Activated T-helper 2 cell treated with anti-CD3 and anti-CD28 coated beads, Interferon-gamma antibody, Interleukin-2, Interleukin-4, amounts not matched to agents 10 μg/mL and 5 μg/mL and 100 μg/mL, durations not matched to agents 14 hours and 24 hours and 36 hours (primary cell): ENCODE measurements around the gene PLXDC2. TPM values are rescaled to one million over a fixed set of nuclear protein-coding genes. Genes with fewer than 3 reads are reported as not detected.
"Not testable (repeated sequence)": the region's sequence is repeated elsewhere in the genome, so short reads cannot be mapped to it uniquely, and the experiment has no call there.

Experiments
- DNase-seq: peaks from one replicate; pipeline ENCODE4 v3.0.0; 2021; ENCODE audit warnings: low spot score
- H3K27ac Mint-ChIP-seq: one replicate; pipeline ENCODE4 v1.8.0; 2021; ENCODE audit warnings: mixed read lengths
- H3K27me3 Mint-ChIP-seq: one replicate; pipeline ENCODE4 v1.8.0; 2021; ENCODE audit warnings: low read depth, mixed read lengths
- H3K36me3 Mint-ChIP-seq: one replicate; pipeline ENCODE4 v1.8.0; 2021; ENCODE audit warnings: low read depth, mixed read lengths
- H3K4me1 Mint-ChIP-seq: one replicate; pipeline ENCODE4 v1.8.0; 2021; ENCODE audit warnings: low read depth, mixed read lengths
- H3K4me3 Mint-ChIP-seq: one replicate; pipeline ENCODE4 v1.8.0; 2021; ENCODE audit warnings: low read depth, mild to moderate bottlenecking, moderate library complexity, mixed read lengths
- H3K9me3 Mint-ChIP-seq: one replicate; pipeline ENCODE4 v1.8.0; 2021; ENCODE audit warnings: mixed read lengths
- intact Hi-C: fragments of 100-400 bp; cut with micrococcal nuclease; formaldehyde crosslinking; loops from one replicate; pipeline ENCODE4 v1.15.1; 2023
- total RNA-seq: library from RNA; stranded (reverse); gene quantifications from 2 replicates; pipeline ENCODE4 v1.2.3, GENCODE V29; 2022

The PLXDC2 gene
- total RNA-seq, 1 donor from 2014 or later: not detected

DNA sequence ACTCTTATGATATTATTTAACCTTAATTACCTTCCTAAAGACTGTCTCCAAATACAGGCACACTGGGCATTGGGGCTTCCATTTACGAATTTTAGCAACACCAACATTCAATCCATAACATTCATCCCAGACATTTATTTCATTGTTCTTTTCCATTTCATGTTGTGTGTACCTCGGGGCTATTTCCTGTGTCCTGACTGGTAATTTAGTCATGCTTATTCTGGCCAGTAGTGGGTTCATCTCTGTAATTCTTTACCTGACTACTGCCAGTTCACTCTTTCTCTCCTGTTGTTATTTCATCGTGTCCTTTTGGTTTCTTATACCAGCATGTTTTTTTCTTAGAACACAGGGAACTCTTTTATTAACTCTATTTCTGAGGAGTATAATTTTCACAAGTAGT, 225.7 kb downstream of the PLXDC2 start:
- no peak for DNase-seq
- no peaks in the 10 kb centered on the region for H3K4me1 Mint-ChIP-seq
- H3K4me3 Mint-ChIP-seq: no peak overlapping the region
- H3K36me3 Mint-ChIP-seq: no peaks in the 10 kb centered on the region
- no peaks in the 10 kb centered on the region for H3K27me3 Mint-ChIP-seq
- intact Hi-C loops: no loop called here
- peaks cover 12% of the 10 kb centered on the region for H3K9me3 Mint-ChIP-seq
- H3K27ac Mint-ChIP-seq: no peak overlapping the region

GRCh38 chr10:20045100-20045499, 228.9 kb downstream of the PLXDC2 start:
- DNase-seq, intact Hi-C loops, H3K27me3 Mint-ChIP-seq, H3K27ac Mint-ChIP-seq, H3K4me3 Mint-ChIP-seq, H3K4me1 Mint-ChIP-seq, H3K36me3 Mint-ChIP-seq: not testable (repeated sequence)
- peaks cover 28% of the 10 kb centered on the region for H3K9me3 Mint-ChIP-seq

GRCh38 chr10:20048161-20048560, 231.9 kb downstream of the PLXDC2 start:
- Mint-ChIP-seq H3K27ac (no peak overlapping the region), H3K36me3 (no peaks in the 10 kb centered on the region)
- DNase-seq: no peak

GRCh38 chr10:20058135-20058534, 241.9 kb downstream of the PLXDC2 start:
- H3K27ac Mint-ChIP-seq: no peak overlapping the region
- H3K27me3 Mint-ChIP-seq: no peaks in the 10 kb centered on the region
- intact Hi-C loops: no loop called here
- H3K9me3 Mint-ChIP-seq: peaks cover 11% of the 10 kb centered on the region
- DNase-seq: no peak
- H3K4me3 Mint-ChIP-seq: no peak overlapping the region
- H3K36me3 Mint-ChIP-seq: no peaks in the 10 kb centered on the region
- H3K4me1 Mint-ChIP-seq: no peaks in the 10 kb centered on the region

More at GRCh38 chr10:20048161-20048560, 231.9 kb downstream of the PLXDC2 start:
- intact Hi-C loops: no loop called here
- no peaks in the 10 kb centered on the region for H3K27me3 Mint-ChIP-seq
- H3K4me1 Mint-ChIP-seq: no peaks in the 10 kb centered on the region
- peaks cover 23% of the 10 kb centered on the region for H3K9me3 Mint-ChIP-seq
- H3K4me3 Mint-ChIP-seq: no peak overlapping the region

DNA sequence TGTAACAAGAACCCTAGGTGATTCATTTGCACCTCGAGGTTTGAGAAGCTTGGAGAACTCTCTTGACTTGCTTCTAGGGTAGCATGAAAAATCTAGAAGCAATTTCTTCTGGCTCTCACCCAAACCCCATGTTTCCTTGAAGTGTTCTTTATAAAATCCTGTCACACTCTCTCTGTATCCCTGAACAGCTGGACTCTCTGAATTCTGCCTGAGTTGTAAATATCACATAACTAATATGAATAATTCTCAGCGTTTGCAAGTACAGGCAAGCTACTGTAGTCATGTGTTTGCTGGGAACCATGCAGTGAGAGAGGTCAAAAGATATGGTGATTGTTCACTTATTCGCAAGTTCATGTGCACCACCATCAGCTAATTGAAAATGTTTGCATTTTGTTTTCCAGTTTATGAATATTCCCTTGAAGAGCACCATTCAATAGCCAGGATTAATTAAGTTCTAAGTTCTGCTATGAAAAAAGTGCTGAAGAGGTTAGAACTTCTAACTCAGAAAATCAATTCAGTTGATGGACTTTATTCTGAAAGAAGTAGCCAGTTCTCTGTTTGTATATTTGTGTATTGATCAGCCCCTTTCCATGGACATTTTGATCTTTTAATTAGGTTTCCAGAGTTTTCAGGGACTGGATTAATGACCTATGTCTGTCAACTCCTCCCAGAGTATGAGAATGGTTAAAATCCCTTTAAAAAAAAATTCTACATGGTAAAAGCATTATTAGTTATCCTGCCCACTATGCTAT, 243.0 kb downstream of the PLXDC2 start:
- H3K27me3 Mint-ChIP-seq: no peaks in the 10 kb centered on the region
- no peak for DNase-seq
- intact Hi-C loops: no loop called here
- no peak overlapping the region for H3K27ac Mint-ChIP-seq
- H3K36me3 Mint-ChIP-seq: no peaks in the 10 kb centered on the region
- H3K4me1 Mint-ChIP-seq: no peaks in the 10 kb centered on the region
- H3K4me3 Mint-ChIP-seq: no peak overlapping the region
- H3K9me3 Mint-ChIP-seq: peaks cover 11% of the 10 kb centered on the region

GRCh38 chr10:20065814-20066213, 249.6 kb downstream of the PLXDC2 start:
- Mint-ChIP-seq H3K9me3 (peaks cover 34% of the 10 kb centered on the region), H3K36me3 (no peaks in the 10 kb centered on the region), H3K4me3 (no peak overlapping the region), H3K4me1 (no peaks in the 10 kb centered on the region), H3K27ac (no peak overlapping the region), H3K27me3 (no peaks in the 10 kb centered on the region)
- intact Hi-C loops: no loop called here
- no peak for DNase-seq

- intact Hi-C loops: no loop called here
- Mint-ChIP-seq H3K9me3 (peaks cover 40% of the 10 kb centered on the region), H3K27me3 (no peaks in the 10 kb centered on the region), H3K36me3 (no peaks in the 10 kb centered on the region), H3K27ac (no peak overlapping the region), H3K4me1 (no peaks in the 10 kb centered on the region), H3K4me3 (no peak overlapping the region)
- no peak for DNase-seq
These were observed 256.9 kb downstream of the PLXDC2 start for GRCh38 chr10:20073167-20073566.

GRCh38 chr10:20075713-20076112, 259.5 kb downstream of the PLXDC2 start:
- no peaks in the 10 kb centered on the region for H3K36me3 Mint-ChIP-seq
- peaks cover 40% of the 10 kb centered on the region for H3K9me3 Mint-ChIP-seq
- no peak for DNase-seq
- no peak overlapping the region for H3K4me3 Mint-ChIP-seq
- no peak overlapping the region for H3K27ac Mint-ChIP-seq
- intact Hi-C loops: no loop called here
- H3K27me3 Mint-ChIP-seq: no peaks in the 10 kb centered on the region
- H3K4me1 Mint-ChIP-seq: no peaks in the 10 kb centered on the region

GRCh38 chr10:20084451-20084850, 268.2 kb downstream of the PLXDC2 start:
- intact Hi-C loops: no loop called here
- no peak for DNase-seq
- no peaks in the 10 kb centered on the region for H3K36me3 Mint-ChIP-seq
- H3K4me1 Mint-ChIP-seq: no peaks in the 10 kb centered on the region
- no peak overlapping the region for H3K27ac Mint-ChIP-seq
- H3K9me3 Mint-ChIP-seq: peaks cover 14% of the 10 kb centered on the region
- no peak overlapping the region for H3K4me3 Mint-ChIP-seq
- H3K27me3 Mint-ChIP-seq: no peaks in the 10 kb centered on the region

DNA sequence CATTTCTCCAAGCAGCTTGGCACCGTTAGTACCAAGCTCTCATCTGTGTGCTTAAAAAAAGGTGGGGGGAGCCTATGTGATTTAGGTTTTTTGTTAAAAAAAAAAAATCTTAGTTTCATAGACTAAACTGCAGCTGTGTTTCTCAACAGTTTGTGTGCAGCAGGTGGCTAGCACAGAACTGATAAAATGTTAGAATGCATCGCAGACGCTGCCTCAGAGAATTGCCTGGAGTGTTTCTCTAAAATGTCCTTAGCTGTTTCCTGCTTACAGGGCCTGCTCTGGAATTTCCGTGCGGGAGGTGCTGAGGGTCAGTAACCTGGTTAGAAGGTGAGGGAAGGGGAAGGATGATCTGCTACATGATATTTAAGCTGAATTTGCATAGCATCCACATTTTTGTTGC, 268.9 kb downstream of the PLXDC2 start:
- no peak for DNase-seq
- Mint-ChIP-seq H3K36me3 (no peaks in the 10 kb centered on the region), H3K27ac (no peak overlapping the region), H3K27me3 (no peaks in the 10 kb centered on the region), H3K9me3 (peaks cover 8% of the 10 kb centered on the region), H3K4me3 (no peak overlapping the region), H3K4me1 (no peaks in the 10 kb centered on the region)
- intact Hi-C loops: no loop called here

GRCh38 chr10:20087353-20087752, 271.1 kb downstream of the PLXDC2 start:
- H3K9me3 Mint-ChIP-seq: peaks cover 6% of the 10 kb centered on the region
- no peak for DNase-seq
- no peak overlapping the region for H3K27ac Mint-ChIP-seq
- H3K27me3 Mint-ChIP-seq: no peaks in the 10 kb centered on the region
- H3K36me3 Mint-ChIP-seq: no peaks in the 10 kb centered on the region
- intact Hi-C loops: no loop called here
- no peak overlapping the region for H3K4me3 Mint-ChIP-seq
- no peaks in the 10 kb centered on the region for H3K4me1 Mint-ChIP-seq

DNA sequence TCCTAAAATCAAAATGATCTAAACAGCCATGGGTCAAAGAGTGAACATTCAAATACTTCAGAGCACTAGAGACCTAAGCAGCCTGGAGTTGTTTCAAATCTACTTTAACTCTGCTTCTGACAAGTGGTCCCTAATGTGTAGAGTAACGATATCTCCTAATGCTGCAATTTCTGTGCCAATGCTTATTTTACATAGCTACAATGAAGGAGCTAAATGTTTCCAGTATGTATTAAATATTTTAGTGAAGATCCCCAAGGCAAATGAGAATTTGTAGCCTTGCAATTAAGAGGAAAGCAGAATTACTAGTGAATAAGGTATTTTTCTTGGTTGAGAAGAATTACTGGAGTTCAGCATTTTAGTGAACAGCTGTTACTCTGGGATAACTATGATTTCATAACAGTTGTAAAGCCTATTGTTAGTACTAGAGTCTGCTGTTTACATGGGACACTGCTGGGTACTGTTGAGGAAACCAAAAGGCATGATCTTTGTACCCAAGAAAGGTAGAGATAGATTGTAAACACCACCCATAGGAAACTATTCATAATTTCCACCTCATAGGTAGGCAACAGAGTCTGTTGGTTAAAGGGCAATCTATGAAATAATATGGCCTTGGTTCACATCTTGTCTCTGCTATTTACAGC, 271.9 kb downstream of the PLXDC2 start:
- DNase-seq: no peak
- Mint-ChIP-seq H3K27me3 (no peaks in the 10 kb centered on the region), H3K9me3 (peaks cover 11% of the 10 kb centered on the region), H3K27ac (no peak overlapping the region), H3K4me3 (no peak overlapping the region), H3K4me1 (no peaks in the 10 kb centered on the region), H3K36me3 (no peaks in the 10 kb centered on the region)
- intact Hi-C loops: no loop called here

DNA sequence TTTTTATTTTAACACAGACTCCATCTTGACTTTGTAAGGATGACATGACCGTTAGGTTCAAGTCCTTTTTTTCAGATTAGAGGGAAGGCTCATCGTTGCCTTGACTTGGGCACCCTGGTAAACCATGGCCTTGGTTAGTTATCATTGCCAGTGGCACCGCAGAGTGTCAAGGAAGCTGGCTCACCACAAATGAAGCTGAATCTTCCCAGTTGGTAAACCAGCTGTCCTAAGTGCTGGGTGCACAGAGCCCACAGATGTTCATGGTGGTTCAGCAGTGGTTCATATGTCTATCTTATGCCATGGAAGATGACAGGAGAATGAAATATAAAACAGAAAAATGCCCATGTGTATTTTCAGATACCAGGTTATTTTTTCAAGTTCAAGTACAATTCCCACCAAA, 273.6 kb downstream of the PLXDC2 start:
- no peak overlapping the region for H3K27ac Mint-ChIP-seq
- intact Hi-C loops: no loop called here
- H3K4me1 Mint-ChIP-seq: no peaks in the 10 kb centered on the region
- peaks cover 11% of the 10 kb centered on the region for H3K9me3 Mint-ChIP-seq
- DNase-seq: no peak
- no peak overlapping the region for H3K4me3 Mint-ChIP-seq
- no peaks in the 10 kb centered on the region for H3K27me3 Mint-ChIP-seq
- no peaks in the 10 kb centered on the region for H3K36me3 Mint-ChIP-seq
